K562 (cell line): ENCODE results near the gene NCAM2. TPM values are rescaled to one million over a fixed set of nuclear protein-coding genes. Genes with fewer than 3 reads are reported as not detected.

Experiments used
- ARHGAP35 ChIP-seq: fragments of 450-650 bp; IDR thresholded peaks from 2 replicates; pipeline ENCODE4 v1.6.1; 2018; ENCODE audit not compliant: partially characterized antibody
- ATF1 ChIP-seq, 2 experiments: fragments of 450-650 bp in 1 of 2; IDR thresholded peaks; 2 replicates each; pipeline ENCODE4 v1.6.1; 2016; ENCODE audit warnings: missing compliant biosample characterization in 1 of 2, missing genetic modification characterization in 1 of 2
- ATF7 ChIP-seq: fragments of 450-650 bp; IDR thresholded peaks from 2 replicates; pipeline ENCODE4 v1.7.1; 2014; ENCODE audit warnings: mild to moderate bottlenecking, moderate library complexity
- CTBP1 ChIP-seq: fragments of 450-650 bp; IDR thresholded peaks from 2 replicates; pipeline ENCODE4 v1.6.1; 2016; ENCODE audit warnings: borderline replicate concordance
- DPF2 ChIP-seq: fragments of 450-650 bp; IDR thresholded peaks from 2 replicates; pipeline ENCODE4 v1.6.1; 2016
- ELF4 ChIP-seq: fragments of 450-650 bp; formaldehyde crosslinking; IDR thresholded peaks from 2 replicates; pipeline ENCODE4 v1.4.0; 2022; ENCODE audit warnings: missing genetic modification characterization
- FOXA3 ChIP-seq, 2 experiments: fragments of 450-650 bp in 1 of 2; sonication (generic) in 1 of 2; formaldehyde crosslinking; IDR thresholded peaks in 1 of 2; conservative IDR thresholded peaks in 1 of 2; 2 replicates each; pipeline versions ENCODE4 v1.4.0 to v1.8.0; 2020 to 2022; ENCODE audit warnings: mild to moderate bottlenecking in 2 of 2, missing genetic modification reagents in 1 of 2
- JUN ChIP-seq, 2 experiments: sonication (generic) in 1 of 2; formaldehyde crosslinking in 1 of 2; IDR thresholded peaks; 2 replicates each; pipeline versions ENCODE4 v1.6.1 to v1.8.0; 2012 to 2022; ENCODE audit warnings: borderline replicate concordance in 2 of 2, mild to moderate bottlenecking in 2 of 2, improper control_type of control experiment in 1 of 2, low read depth in 1 of 2, low read length in 1 of 2, missing genetic modification reagents in 1 of 2
- KAT7 ChIP-seq: sonication (generic); formaldehyde crosslinking; IDR thresholded peaks from 2 replicates; pipeline ENCODE4 v1.8.0; 2022; ENCODE audit warnings: missing genetic modification reagents, mild to moderate bottlenecking, borderline replicate concordance
- NFIC ChIP-seq: fragments of 450-650 bp; IDR thresholded peaks from 2 replicates; pipeline ENCODE4 v1.6.1; 2017; ENCODE audit warnings: mild to moderate bottlenecking, inconsistent platforms
- POLR2AphosphoS5 ChIP-seq: IDR thresholded peaks from 2 replicates; pipeline ENCODE4 v1.6.1; 2011; ENCODE audit warnings: mild to moderate bottlenecking, low read depth, low read length, moderate library complexity; ENCODE audit not compliant: control insufficient read depth, insufficient read depth
- POLR2B ChIP-seq: fragments of 450-650 bp; IDR thresholded peaks from 2 replicates; pipeline ENCODE4 v1.6.1; 2018; ENCODE audit warnings: low read depth; ENCODE audit not compliant: partially characterized antibody
- RBFOX2 ChIP-seq: fragments of 200-400 bp; formaldehyde crosslinking; IDR thresholded peaks from 2 replicates; pipeline ENCODE4 v1.6.1; 2017; ENCODE audit warnings: low read depth, mild to moderate bottlenecking, low read length, moderate library complexity
- TBP ChIP-seq: optimal IDR thresholded peaks from 2 replicates; pipeline ENCODE3; 2011; ENCODE audit warnings: low read depth, low read length, improper control_type of control experiment
- TEAD1 ChIP-seq, 2 experiments: fragments of 450-650 bp in 1 of 2; sonication (generic) in 1 of 2; formaldehyde crosslinking; IDR thresholded peaks; 2 replicates each; pipeline versions ENCODE4 v1.4.0 to v1.8.0; 2020 to 2022; ENCODE audit warnings: mild to moderate bottlenecking in 2 of 2, missing genetic modification reagents in 1 of 2
- TRIM24 ChIP-seq, 2 experiments: fragments of 450-650 bp; IDR thresholded peaks; 2 replicates each; pipeline ENCODE4 v1.6.1; 2016
- ZNF124 ChIP-seq: sonication (generic); formaldehyde crosslinking; IDR thresholded peaks from 2 replicates; pipeline ENCODE4 v1.8.1; 2022; ENCODE audit warnings: missing genetic modification reagents
- ZNF23 ChIP-seq: fragments of 250-450 bp; sonication (Bioruptor Pico); IDR thresholded peaks from 2 replicates; pipeline ENCODE4 v1.4.0; 2020; ENCODE audit warnings: mild to moderate bottlenecking
- ZNF436 ChIP-seq: fragments of 250-450, 450-650 bp; sonication (Bioruptor Pico); formaldehyde crosslinking; IDR thresholded peaks from 2 replicates; pipeline ENCODE4 v1.7.0; 2020; ENCODE audit warnings: mild to moderate bottlenecking
- polyA plus RNA-seq, 8 experiments: library from polyadenylated mRNA; depleted of rRNA in 4 of 8; stranded (reverse) in 5 of 8; unstranded in 3 of 8; fragments of >200 nt; fragmentation: Nextera tagmentation in 2 of 8; fragmentation: Illumina TruSeq in 1 of 8; extraction: Ambion mirVana in 2 of 8; extraction: Trizol in 1 of 8; gene quantifications; 2 replicates each; pipeline versions ENCODE4 v1.2.1 to v1.2.3, GENCODE V29; 2011 to 2014; ENCODE audit warnings: inconsistent platforms in 1 of 8, missing spikeins in 1 of 8
- total RNA-seq, 7 experiments: library from RNA; depleted of rRNA in 6 of 7; stranded (reverse); fragments of >200 nt in 6 of 7; fragmentation: Illumina TruSeq in 2 of 7; extraction: Trizol in 2 of 7; gene quantifications; 2 replicates each; pipeline versions ENCODE4 v1.2.1 to v1.2.3, GENCODE V29; 2011 to 2021; ENCODE audit warnings: low replicate concordance in 1 of 7
- TF ChIP-seq, protein P1 (sequence below): fragments of 250-450 bp; sonication (Bioruptor Pico); IDR thresholded peaks from 2 replicates; pipeline ENCODE4 v1.6.1; 2021; ENCODE audit warnings: mild to moderate bottlenecking
- TF ChIP-seq, protein P2 (sequence below), 2 experiments: fragments of 450-650 bp; IDR thresholded peaks; 2 replicates each; pipeline ENCODE4 v1.6.1; 2018; ENCODE audit warnings: mild to moderate bottlenecking in 2 of 2, low read depth in 1 of 2; ENCODE audit not compliant: partially characterized antibody in 2 of 2
- TF ChIP-seq, protein P3 (sequence below): fragments of 250-450 bp; sonication (Bioruptor Pico); IDR thresholded peaks from 2 replicates; pipeline ENCODE4 v1.8.0; 2021; ENCODE audit warnings: mild to moderate bottlenecking, moderate library complexity

Gene NCAM2
- total and polyA plus RNA-seq, 9 of the 15 experiments (the other 6 are each of a cell fraction or from before 2014, with no cell fraction given), result 14.0 to 58.2 (median 27.8) TPM

DNA sequence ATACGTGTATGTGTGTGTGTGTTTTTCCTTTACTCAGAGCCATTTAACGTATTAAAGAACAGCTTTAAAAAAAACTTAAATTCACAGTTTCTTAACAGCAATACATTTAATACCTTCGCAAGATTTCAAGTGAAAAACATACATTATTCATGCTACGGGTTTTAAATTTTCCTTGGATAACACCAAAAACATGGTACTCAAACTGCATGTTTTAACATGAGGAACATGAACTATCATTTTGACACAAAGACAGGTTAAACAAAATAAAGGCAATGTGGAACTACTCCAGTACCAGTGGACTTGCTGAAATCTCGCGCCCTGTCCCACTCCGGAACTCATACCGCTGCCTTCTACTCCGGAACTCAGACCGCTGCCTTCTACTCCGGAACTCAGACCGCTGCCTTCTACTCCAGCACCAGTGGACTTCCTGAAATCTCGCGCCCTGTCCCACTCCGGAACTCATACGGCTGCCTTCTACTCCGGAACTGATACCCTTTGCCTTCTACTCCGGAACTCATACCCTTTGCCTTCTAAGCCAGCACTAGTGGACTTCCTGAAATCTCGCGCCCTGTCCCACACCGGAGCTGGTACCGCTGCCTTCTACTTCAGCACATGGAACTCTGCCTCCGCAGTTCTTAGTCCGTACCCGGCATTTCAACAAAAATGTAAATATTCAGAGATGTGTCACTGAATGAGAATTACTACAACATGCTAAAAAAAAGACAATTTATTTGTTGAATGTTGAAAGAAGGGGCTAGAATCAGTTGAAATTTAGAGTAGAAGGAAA is 148.6 kb downstream of the NCAM2 start (continued):
- TF ChIP-seq DPF2 (0 out of 2 replicates have a peak, but pooled peaks have one; percentile 46), JUN (IDR thresholded peaks at IDR 0.05; ENCODE audit: borderline replicate concordance, low read depth, low read length) (peak; percentile 64; the same call in 1 of the 2 replicates), JUN (CRISPR knock-in tag; IDR thresholded peaks at IDR 0.05; ENCODE audit: borderline replicate concordance) (no peak), TBP (peak; percentile 86), ZNF124 (no peak), TEAD1 (CRISPR knock-in tag; IDR thresholded peaks at IDR 0.05) (peak in 1 of 2 experiments; percentile 55; a peak in 1 of 4 replicates), NFIC (peak; percentile 57), ZNF23 (no peak), CTBP1 (peak; percentile 20; the same call in 1 of the 2 replicates), ATF1 (CRISPR knock-in tag; IDR thresholded peaks at IDR 0.05) (no peak), ATF1 (tag; IDR thresholded peaks at IDR 0.05) (peak; percentile 52), KAT7 (CRISPR knock-in tag) (no peak), ZNF436 (no peak), POLR2B (peak; percentile 85), ATF7 (0 out of 2 replicates have a peak, but pooled peaks have one; percentile 48), ARHGAP35 (no peak), TRIM24 (IDR thresholded peaks at IDR 0.05) (peak in 1 of 2 experiments; percentile 82; a peak in 2 of 4 replicates), RBFOX2 (peak; percentile 88), FOXA3 (CRISPR knock-in tag; conservative IDR thresholded peaks at IDR 0.05 in 1 of 2, IDR thresholded peaks at IDR 0.05 in 1 of 2) (no peak), ELF4 (CRISPR knock-in tag) (peak; percentile 80), POLR2AphosphoS5 (peak; percentile 88; the same call in 1 of the 2 replicates)
- TF ChIP-seq, protein P1, sequence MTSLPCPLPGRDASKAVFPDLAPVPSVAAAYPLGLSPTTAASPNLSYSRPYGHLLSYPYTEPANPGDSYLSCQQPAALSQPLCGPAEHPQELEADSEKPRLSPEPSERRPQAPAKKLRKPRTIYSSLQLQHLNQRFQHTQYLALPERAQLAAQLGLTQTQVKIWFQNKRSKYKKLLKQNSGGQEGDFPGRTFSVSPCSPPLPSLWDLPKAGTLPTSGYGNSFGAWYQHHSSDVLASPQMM (CRISPR knock-in tag), result no peak
- TF ChIP-seq, protein P2, sequence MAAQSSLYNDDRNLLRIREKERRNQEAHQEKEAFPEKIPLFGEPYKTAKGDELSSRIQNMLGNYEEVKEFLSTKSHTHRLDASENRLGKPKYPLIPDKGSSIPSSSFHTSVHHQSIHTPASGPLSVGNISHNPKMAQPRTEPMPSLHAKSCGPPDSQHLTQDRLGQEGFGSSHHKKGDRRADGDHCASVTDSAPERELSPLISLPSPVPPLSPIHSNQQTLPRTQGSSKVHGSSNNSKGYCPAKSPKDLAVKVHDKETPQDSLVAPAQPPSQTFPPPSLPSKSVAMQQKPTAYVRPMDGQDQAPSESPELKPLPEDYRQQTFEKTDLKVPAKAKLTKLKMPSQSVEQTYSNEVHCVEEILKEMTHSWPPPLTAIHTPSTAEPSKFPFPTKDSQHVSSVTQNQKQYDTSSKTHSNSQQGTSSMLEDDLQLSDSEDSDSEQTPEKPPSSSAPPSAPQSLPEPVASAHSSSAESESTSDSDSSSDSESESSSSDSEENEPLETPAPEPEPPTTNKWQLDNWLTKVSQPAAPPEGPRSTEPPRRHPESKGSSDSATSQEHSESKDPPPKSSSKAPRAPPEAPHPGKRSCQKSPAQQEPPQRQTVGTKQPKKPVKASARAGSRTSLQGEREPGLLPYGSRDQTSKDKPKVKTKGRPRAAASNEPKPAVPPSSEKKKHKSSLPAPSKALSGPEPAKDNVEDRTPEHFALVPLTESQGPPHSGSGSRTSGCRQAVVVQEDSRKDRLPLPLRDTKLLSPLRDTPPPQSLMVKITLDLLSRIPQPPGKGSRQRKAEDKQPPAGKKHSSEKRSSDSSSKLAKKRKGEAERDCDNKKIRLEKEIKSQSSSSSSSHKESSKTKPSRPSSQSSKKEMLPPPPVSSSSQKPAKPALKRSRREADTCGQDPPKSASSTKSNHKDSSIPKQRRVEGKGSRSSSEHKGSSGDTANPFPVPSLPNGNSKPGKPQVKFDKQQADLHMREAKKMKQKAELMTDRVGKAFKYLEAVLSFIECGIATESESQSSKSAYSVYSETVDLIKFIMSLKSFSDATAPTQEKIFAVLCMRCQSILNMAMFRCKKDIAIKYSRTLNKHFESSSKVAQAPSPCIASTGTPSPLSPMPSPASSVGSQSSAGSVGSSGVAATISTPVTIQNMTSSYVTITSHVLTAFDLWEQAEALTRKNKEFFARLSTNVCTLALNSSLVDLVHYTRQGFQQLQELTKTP (IDR thresholded peaks at IDR 0.05; ENCODE audit: low read depth in 1 of 2, partially characterized antibody in 2 of 2), result peak; percentile 30 to 69
- TF ChIP-seq, protein P3, sequence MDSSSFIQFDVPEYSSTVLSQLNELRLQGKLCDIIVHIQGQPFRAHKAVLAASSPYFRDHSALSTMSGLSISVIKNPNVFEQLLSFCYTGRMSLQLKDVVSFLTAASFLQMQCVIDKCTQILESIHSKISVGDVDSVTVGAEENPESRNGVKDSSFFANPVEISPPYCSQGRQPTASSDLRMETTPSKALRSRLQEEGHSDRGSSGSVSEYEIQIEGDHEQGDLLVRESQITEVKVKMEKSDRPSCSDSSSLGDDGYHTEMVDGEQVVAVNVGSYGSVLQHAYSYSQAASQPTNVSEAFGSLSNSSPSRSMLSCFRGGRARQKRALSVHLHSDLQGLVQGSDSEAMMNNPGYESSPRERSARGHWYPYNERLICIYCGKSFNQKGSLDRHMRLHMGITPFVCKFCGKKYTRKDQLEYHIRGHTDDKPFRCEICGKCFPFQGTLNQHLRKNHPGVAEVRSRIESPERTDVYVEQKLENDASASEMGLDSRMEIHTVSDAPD (CRISPR knock-in tag), result no peak
